HEK293 (cell line): ENCODE measurements around the gene HDAC8.
A peak's percentile ranks its signal among the peaks of the same experiment; 100 is the strongest.

Experiments
- CTCF ChIA-PET: fragments of 350-600 bp; formaldehyde crosslinking; extraction: SDS; loops from one replicate; lab custom pipeline; 2021; ENCODE audit warnings: antibody characterized with exemption; lab: Yijun Ruan, JAX
- POLR2A ChIA-PET: fragments of 300-600 bp; formaldehyde crosslinking; extraction: SDS; loops from one replicate; lab custom pipeline; 2020; ENCODE audit warnings: antibody characterized with exemption, inconsistent platforms; lab: Yijun Ruan, JAX
- H3K27ac ChIP-seq: fragments of 200-500 bp; sonication (Bioruptor generic); 2 replicates; pipeline ENCODE4 v1.5.1; 2014; ENCODE audit warnings: low read depth, low read length, control low read depth, inconsistent platforms; ENCODE audit errors: extremely low read depth
- H3K36me3 ChIP-seq, 2 experiments: fragments of 200-500 bp in 1 of 2; sonication (Bioruptor generic) in 1 of 2; 1 replicate in 1 of 2; 2 replicates in 1 of 2; pipeline ENCODE4 v1.5.1; 2014 to 2017; ENCODE audit warnings: inconsistent platforms in 2 of 2, low read length in 2 of 2; ENCODE audit not compliant: control insufficient read depth in 2 of 2, insufficient read depth in 1 of 2
- H3K4me1 ChIP-seq: fragments of 200-500 bp; sonication (Bioruptor generic); 2 replicates; pipeline ENCODE4 v1.5.1; 2014; ENCODE audit warnings: mild to moderate bottlenecking, low read length, inconsistent platforms; ENCODE audit not compliant: control insufficient read depth, insufficient read depth
- H3K4me3 ChIP-seq: 2 replicates; pipeline ENCODE4 v1.5.1; 2011; ENCODE audit warnings: low read depth, mild to moderate bottlenecking, control low read depth, low read length, moderate library complexity
- H3K9me3 ChIP-seq: fragments of 200-500 bp; sonication (Bioruptor generic); 2 replicates; pipeline ENCODE4 v1.5.1; 2014; ENCODE audit warnings: low read depth, low read length, inconsistent platforms; ENCODE audit not compliant: control insufficient read depth, insufficient read depth
- HOXA7 ChIP-seq: sonication (generic); formaldehyde crosslinking; IDR thresholded peaks from 2 replicates; pipeline ENCODE4 v1.8.1; 2022; ENCODE audit warnings: missing genetic modification reagents, borderline replicate concordance
- OSR2 ChIP-seq: fragments of 450-650 bp; formaldehyde crosslinking; IDR thresholded peaks from 2 replicates; pipeline ENCODE4 v1.5.1; 2016; ENCODE audit warnings: missing biosample characterization, missing genetic modification characterization
- PRDM10 ChIP-seq: fragments of 450-650 bp; formaldehyde crosslinking; IDR thresholded peaks from 2 replicates; pipeline ENCODE4 v1.5.1; 2016; ENCODE audit warnings: missing biosample characterization, missing genetic modification characterization
- ZBTB17 ChIP-seq: fragments of 450-650 bp; formaldehyde crosslinking; IDR thresholded peaks from 2 replicates; pipeline ENCODE4 v1.5.1; 2016; ENCODE audit warnings: missing biosample characterization, missing genetic modification characterization
- ZBTB6 ChIP-seq: fragments of 450-650 bp; formaldehyde crosslinking; IDR thresholded peaks from 2 replicates; pipeline ENCODE4 v1.5.1; 2017; ENCODE audit warnings: missing biosample characterization, missing genetic modification characterization
- ZBTB7A ChIP-seq: fragments of 450-650 bp; formaldehyde crosslinking; IDR thresholded peaks from 2 replicates; pipeline ENCODE4 v1.5.1; 2016; ENCODE audit warnings: low read depth, missing biosample characterization, missing genetic modification characterization
- ZIC2 ChIP-seq: fragments of 450-650 bp; formaldehyde crosslinking; IDR thresholded peaks from 2 replicates; pipeline ENCODE4 v1.5.1; 2016; ENCODE audit warnings: missing biosample characterization, missing genetic modification characterization
- ZNF184 ChIP-seq: fragments of 450-650 bp; IDR thresholded peaks from 2 replicates; pipeline ENCODE4 v1.5.1; 2018; ENCODE audit warnings: missing biosample characterization, mild to moderate bottlenecking, missing genetic modification characterization
- ZNF202 ChIP-seq: fragments of 450-650 bp; formaldehyde crosslinking; IDR thresholded peaks from 2 replicates; pipeline ENCODE4 v1.5.1; 2016; ENCODE audit warnings: missing biosample characterization, missing genetic modification characterization, borderline replicate concordance
- ZNF248 ChIP-seq: fragments of 450-650 bp; formaldehyde crosslinking; IDR thresholded peaks from 2 replicates; pipeline ENCODE4 v1.5.1; 2017; ENCODE audit warnings: missing biosample characterization, missing genetic modification characterization
- ZNF266 ChIP-seq: fragments of 450-650 bp; formaldehyde crosslinking; IDR thresholded peaks from 2 replicates; pipeline ENCODE4 v1.5.1; 2016; ENCODE audit warnings: missing biosample characterization, missing genetic modification characterization, low read depth
- ZNF335 ChIP-seq: fragments of 450-650 bp; formaldehyde crosslinking; conservative IDR thresholded peaks from 2 replicates; pipeline ENCODE4 v1.5.1; 2016; ENCODE audit warnings: missing biosample characterization, missing genetic modification characterization
- ZNF341 ChIP-seq: fragments of 450-650 bp; formaldehyde crosslinking; IDR thresholded peaks from 2 replicates; pipeline ENCODE4; 2016; ENCODE audit warnings: low read depth, missing biosample characterization, missing genetic modification characterization
- ZNF501 ChIP-seq: fragments of 450-650 bp; formaldehyde crosslinking; IDR thresholded peaks from 2 replicates; pipeline ENCODE4 v1.5.1; 2016; ENCODE audit warnings: missing biosample characterization, missing genetic modification characterization
- ZNF555 ChIP-seq: fragments of 450-650 bp; formaldehyde crosslinking; conservative IDR thresholded peaks from 2 replicates; pipeline ENCODE4 v1.5.1; 2017; ENCODE audit warnings: missing biosample characterization, mild to moderate bottlenecking, missing genetic modification characterization, inconsistent platforms
- ZNF558 ChIP-seq: fragments of 450-650 bp; formaldehyde crosslinking; IDR thresholded peaks from 2 replicates; pipeline ENCODE4 v1.5.1; 2016; ENCODE audit warnings: missing biosample characterization, missing genetic modification characterization
- ZNF596 ChIP-seq: fragments of 450-650 bp; IDR thresholded peaks from 2 replicates; pipeline ENCODE4 v1.5.0; 2018; ENCODE audit warnings: missing biosample characterization, mild to moderate bottlenecking, missing genetic modification characterization, moderate library complexity
- ZNF623 ChIP-seq: fragments of 450-650 bp; formaldehyde crosslinking; IDR thresholded peaks from 2 replicates; pipeline ENCODE4 v1.5.1; 2016; ENCODE audit warnings: missing biosample characterization, missing genetic modification characterization
- ZNF664 ChIP-seq: fragments of 450-650 bp; formaldehyde crosslinking; IDR thresholded peaks from 2 replicates; pipeline ENCODE4 v1.5.1; 2016; ENCODE audit warnings: missing biosample characterization, missing genetic modification characterization
- ZNF791 ChIP-seq: fragments of 450-650 bp; formaldehyde crosslinking; IDR thresholded peaks from 2 replicates; pipeline ENCODE4 v1.5.1; 2016; ENCODE audit warnings: missing biosample characterization, missing genetic modification characterization
- TF ChIP-seq, protein P1 (sequence below): fragments of 450-650 bp; formaldehyde crosslinking; IDR thresholded peaks from 2 replicates; pipeline ENCODE4 v1.5.1; 2016; ENCODE audit warnings: missing biosample characterization, missing genetic modification characterization
- TF ChIP-seq, protein P2 (sequence below): fragments of 450-650 bp; formaldehyde crosslinking; conservative IDR thresholded peaks from 2 replicates; pipeline ENCODE4 v1.5.1; 2016; ENCODE audit warnings: low read depth, missing biosample characterization, missing genetic modification characterization

The HDAC8 gene

GRCh38 chrX:72309297-72310071 is 263.2 kb downstream of the HDAC8 start:
- Histone ChIP-seq H3K9me3 (no peaks in the 10 kb centered on the region), H3K27ac (no peak overlapping the region; the same call in 1 of the 2 replicates), H3K4me1 (peaks cover 3% of the 10 kb centered on the region), H3K4me3 (no peak overlapping the region), H3K36me3 (no peaks in the 10 kb centered on the region)
- ChIA-PET CTCF (interaction anchor here (1.1 kb wide), 1 partner anchor 10 kb away, joined by 3 read pairs; no protein-coding TSS in a partner anchor), POLR2A (interaction anchor here (5.7 kb wide), 1 partner anchor 33 kb away, joined by 46 read pairs; the partner anchor contains the start of gene RPS4X)
- no peak for TF ChIP-seq ZBTB6 (tag by site-specific recombination)
- TF ChIP-seq ZNF341 (tag by site-specific recombination): no peak
- peak; percentile 48; the same call in 1 of the 2 replicates for TF ChIP-seq ZNF335 (tag by site-specific recombination)
- no peak for TF ChIP-seq ZNF248
- no peak for TF ChIP-seq ZBTB7A
- peak; percentile 25; the same call in 1 of the 2 replicates for TF ChIP-seq ZBTB17 (tag by site-specific recombination)
- no peak for TF ChIP-seq ZNF202 (tag by site-specific recombination)
- TF ChIP-seq ZNF664 (tag by site-specific recombination): peak; percentile 86
- peak; percentile 28; the same call in 1 of the 2 replicates for TF ChIP-seq PRDM10
- 0 out of 2 replicates have a peak, but pooled peaks have one; percentile 2 for TF ChIP-seq ZNF501 (tag by site-specific recombination)
- TF ChIP-seq, all 188 proteins: peak for 5

DNA sequence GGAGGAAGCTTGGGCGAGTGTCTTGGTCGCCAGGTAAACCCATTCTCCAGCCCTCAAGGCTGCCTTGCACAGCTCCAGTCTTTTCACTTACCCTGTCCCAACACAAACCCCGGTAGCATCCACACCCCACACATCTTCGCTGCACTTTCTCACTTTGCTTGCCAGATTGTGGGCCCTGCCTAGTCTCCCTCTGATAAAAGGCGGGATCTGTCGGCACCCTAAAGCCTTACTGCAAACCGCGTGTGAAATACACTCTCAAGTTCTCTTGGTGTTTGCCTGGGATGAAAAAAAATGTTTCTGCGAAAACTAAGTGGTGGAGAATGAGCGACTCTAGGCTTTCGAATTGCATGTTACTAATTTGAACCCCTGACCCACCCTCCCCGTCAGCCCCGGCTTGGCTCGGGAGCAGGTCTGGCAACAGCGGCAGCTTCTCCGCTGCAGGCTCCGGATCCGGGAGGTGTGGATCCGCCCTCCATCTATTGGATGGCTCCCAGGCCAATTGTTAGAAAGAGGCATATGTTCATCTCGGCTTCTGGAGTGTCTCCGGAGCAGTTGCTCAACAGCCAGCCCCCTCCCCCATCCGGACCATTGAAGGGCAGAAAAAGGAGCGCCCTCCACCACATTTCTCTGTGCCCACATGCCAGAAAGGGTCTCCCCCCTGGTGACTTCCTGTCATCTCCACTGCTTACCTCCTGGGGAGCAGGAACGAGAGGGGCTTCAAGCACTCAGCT is 263.9 kb downstream of the HDAC8 start:
- H3K9me3 ChIP-seq: no peaks in the 10 kb centered on the region
- ChIA-PET CTCF (interaction anchor here (1.1 kb wide), 2 partner anchors 11 to 32 kb away, joined by 3 read pairs; partner anchors contain the start of gene RPS4X), POLR2A (interaction anchor here (5.7 kb wide), 1 partner anchor 32 kb away, joined by 46 read pairs; the partner anchor contains the start of gene RPS4X)
- H3K36me3 ChIP-seq: no peaks in the 10 kb centered on the region
- peaks cover 3% of the 10 kb centered on the region for H3K4me1 ChIP-seq
- no peak overlapping the region for H3K4me3 ChIP-seq
- no peak overlapping the region; the same call in 1 of the 2 replicates for H3K27ac ChIP-seq
- TF ChIP-seq ZNF184 (tag by site-specific recombination) (peak; percentile 93), ZNF266 (tag by site-specific recombination) (no peak), ZNF596 (0 out of 2 replicates have a peak, but pooled peaks have one; percentile 27), OSR2 (tag by site-specific recombination) (peak; percentile 57), ZIC2 (tag by site-specific recombination) (peak; percentile 46), ZNF791 (tag by site-specific recombination) (no peak), ZNF555 (tag by site-specific recombination) (no peak), ZNF558 (tag by site-specific recombination) (no peak), ZNF623 (tag by site-specific recombination) (no peak), HOXA7 (CRISPR knock-in tag) (no peak)
- TF ChIP-seq, protein P1, sequence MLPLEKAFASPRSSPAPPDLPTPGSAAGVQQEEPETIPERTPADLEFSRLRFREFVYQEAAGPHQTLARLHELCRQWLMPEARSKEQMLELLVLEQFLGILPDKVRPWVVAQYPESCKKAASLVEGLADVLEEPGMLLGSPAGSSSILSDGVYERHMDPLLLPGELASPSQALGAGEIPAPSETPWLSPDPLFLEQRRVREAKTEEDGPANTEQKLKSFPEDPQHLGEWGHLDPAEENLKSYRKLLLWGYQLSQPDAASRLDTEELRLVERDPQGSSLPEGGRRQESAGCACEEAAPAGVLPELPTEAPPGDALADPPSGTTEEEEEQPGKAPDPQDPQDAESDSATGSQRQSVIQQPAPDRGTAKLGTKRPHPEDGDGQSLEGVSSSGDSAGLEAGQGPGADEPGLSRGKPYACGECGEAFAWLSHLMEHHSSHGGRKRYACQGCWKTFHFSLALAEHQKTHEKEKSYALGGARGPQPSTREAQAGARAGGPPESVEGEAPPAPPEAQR (tag by site-specific recombination): no peak
- TF ChIP-seq, protein P2, sequence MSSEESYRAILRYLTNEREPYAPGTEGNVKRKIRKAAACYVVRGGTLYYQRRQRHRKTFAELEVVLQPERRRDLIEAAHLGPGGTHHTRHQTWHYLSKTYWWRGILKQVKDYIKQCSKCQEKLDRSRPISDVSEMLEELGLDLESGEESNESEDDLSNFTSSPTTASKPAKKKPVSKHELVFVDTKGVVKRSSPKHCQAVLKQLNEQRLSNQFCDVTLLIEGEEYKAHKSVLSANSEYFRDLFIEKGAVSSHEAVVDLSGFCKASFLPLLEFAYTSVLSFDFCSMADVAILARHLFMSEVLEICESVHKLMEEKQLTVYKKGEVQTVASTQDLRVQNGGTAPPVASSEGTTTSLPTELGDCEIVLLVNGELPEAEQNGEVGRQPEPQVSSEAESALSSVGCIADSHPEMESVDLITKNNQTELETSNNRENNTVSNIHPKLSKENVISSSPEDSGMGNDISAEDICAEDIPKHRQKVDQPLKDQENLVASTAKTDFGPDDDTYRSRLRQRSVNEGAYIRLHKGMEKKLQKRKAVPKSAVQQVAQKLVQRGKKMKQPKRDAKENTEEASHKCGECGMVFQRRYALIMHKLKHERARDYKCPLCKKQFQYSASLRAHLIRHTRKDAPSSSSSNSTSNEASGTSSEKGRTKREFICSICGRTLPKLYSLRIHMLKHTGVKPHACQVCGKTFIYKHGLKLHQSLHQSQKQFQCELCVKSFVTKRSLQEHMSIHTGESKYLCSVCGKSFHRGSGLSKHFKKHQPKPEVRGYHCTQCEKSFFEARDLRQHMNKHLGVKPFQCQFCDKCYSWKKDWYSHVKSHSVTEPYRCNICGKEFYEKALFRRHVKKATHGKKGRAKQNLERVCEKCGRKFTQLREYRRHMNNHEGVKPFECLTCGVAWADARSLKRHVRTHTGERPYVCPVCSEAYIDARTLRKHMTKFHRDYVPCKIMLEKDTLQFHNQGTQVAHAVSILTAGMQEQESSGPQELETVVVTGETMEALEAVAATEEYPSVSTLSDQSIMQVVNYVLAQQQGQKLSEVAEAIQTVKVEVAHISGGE (tag by site-specific recombination): no peak
